Dermis blood vessel endothelial cell (primary cell): Measurements from ENCODE around the gene CREBRF. TPM values are rescaled to one million over a fixed set of nuclear protein-coding genes. Genes with fewer than 3 reads are reported as not detected.
A peak's percentile ranks its signal among the peaks of the same experiment; 100 is the strongest.
"Not testable (repeated sequence)": the region's sequence is repeated elsewhere in the genome, so short reads cannot be mapped to it uniquely, and the experiment has no call there.

Experiments used
- DNase-seq: peaks from one replicate; pipeline ENCODE4 v3.0.0; 2010
- total RNA-seq: library from RNA; depleted of rRNA; stranded (reverse); fragments of >200 nt; gene quantifications from 2 replicates; pipeline ENCODE4 v1.2.3, GENCODE V29; 2014

Gene CREBRF, protein sequence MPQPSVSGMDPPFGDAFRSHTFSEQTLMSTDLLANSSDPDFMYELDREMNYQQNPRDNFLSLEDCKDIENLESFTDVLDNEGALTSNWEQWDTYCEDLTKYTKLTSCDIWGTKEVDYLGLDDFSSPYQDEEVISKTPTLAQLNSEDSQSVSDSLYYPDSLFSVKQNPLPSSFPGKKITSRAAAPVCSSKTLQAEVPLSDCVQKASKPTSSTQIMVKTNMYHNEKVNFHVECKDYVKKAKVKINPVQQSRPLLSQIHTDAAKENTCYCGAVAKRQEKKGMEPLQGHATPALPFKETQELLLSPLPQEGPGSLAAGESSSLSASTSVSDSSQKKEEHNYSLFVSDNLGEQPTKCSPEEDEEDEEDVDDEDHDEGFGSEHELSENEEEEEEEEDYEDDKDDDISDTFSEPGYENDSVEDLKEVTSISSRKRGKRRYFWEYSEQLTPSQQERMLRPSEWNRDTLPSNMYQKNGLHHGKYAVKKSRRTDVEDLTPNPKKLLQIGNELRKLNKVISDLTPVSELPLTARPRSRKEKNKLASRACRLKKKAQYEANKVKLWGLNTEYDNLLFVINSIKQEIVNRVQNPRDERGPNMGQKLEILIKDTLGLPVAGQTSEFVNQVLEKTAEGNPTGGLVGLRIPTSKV
- total RNA-seq: 25.5 and 31.7 TPM in 2 replicates

DNA sequence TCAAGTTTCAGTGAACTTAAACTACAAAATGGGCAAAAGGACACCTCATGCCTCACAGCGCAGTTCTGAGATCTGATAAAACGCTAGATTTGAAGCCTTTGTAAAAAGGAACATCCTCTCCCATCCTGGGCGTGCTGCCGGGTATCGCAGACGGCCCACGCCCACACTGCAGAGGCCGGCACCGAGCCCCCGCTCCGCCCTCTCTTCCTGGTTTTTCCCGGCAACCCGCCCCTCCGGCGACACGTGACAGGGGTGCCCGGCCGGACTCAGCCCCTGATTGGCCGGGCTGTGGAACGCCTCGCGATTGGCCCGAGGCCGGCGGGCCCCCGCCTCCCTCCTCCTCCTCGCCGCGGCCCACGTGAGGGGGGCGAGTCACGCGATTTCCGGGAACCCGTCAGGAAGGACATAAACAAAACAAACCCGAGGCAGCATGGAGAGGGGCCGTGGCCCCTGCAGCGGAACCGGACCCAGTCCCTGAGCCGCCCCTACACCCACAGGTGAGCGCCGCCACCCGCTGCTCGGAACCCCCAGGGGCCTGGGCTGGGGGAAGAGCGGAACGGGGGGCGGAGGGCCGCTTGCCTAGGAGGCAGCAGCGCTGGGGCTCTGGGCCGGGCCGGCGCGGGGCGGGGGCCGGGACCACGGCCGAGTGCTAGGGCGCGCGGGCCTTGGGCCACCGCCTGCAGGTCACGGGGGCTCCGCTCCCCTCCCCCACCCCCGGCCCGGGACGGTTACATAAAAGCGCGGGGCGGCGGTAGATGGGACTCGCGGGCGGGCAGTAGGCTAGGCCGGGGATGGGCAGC is at the start of gene CREBRF:
Gene CREBRF (plus strand): TSS at position 370 of the 800 bp plus-strand sequence. CDS start 24,424 bp downstream, outside the sequence.
- DNase-seq: peak; percentile 98

DNA sequence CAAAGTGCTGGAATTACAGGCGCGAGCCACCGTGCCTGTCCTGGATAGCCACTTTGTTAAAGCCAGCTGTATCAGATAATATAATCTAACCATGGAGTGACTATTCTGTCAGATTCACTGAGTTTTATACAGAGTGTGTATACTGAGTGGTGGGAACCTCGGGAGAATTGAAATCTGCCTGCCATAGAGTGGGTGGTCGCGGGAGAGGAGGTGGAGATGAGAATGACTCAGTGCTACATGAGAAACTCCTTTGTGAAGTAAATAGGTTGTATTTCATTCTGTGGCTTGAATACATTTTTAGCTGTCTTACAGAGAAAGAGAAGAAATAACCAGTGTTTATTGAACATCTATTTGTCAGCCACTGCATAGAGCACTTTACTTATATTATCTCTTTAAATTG is 46.1 kb upstream of the CREBRF start:
- DNase-seq: no peak

DNA sequence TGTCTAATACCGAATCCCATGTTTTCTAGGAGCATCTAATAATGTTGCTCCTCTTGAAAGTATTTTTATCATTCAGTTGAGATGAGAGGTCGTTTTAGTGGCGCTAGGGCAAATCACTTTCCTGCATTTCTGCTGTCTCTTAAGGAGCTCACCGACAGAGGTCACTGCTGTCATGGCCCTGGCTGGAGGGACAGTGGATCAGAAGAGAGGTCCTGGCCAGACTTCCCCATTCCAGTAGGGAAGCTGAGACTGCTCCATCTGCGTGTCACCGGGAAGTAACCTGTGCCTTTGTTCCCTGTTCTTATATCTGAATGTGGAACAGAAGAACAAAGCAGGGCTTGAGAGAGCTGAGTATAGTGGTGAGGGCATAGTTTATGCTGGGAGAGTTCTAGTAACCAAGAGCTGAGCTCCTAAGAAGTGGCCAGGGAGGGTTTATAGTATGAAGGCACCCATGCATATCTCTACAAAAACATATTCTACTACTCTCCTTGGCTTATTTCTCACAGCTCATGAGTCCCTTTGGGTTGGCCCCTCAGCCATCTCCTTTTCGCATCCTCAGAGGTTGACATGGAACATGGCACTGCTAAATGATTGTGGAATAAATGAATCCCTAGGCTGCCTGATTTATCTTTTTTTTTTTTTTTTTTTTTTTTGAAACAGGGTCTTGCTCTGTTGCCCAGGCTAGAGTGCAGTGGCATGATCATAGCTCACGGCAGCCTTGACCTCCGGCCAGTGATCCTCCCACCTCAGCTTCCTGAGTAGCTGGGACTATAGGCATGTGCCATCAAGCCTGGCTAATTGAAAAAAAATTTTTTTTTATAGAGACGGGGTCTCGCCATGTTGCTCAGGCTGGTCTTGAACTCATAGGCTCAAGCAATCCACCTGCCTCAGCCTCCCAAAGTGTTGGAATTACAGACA is 45.3 kb upstream of the CREBRF start:
- DNase-seq: peak; percentile 84

DNA sequence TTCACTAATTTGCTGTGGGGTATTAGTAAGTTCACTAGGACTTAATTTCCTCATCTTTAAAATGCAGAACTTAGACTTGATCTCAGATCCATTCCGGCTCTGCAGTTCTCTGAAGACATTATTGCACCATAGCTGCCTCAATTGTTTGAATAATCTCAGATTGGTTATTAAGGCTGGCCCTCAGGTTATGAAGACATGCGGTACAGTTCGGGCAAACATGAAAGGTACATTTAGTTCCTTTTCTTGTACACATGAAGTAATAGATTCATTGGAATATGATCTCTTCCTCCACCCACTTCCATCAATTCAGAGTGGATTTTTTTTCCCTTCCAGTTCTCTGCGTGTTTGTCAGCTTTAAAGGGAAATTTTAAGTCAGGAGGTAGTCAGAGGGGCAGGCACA is 44.6 kb upstream of the CREBRF start:
- DNase-seq: peak; percentile 20

DNA sequence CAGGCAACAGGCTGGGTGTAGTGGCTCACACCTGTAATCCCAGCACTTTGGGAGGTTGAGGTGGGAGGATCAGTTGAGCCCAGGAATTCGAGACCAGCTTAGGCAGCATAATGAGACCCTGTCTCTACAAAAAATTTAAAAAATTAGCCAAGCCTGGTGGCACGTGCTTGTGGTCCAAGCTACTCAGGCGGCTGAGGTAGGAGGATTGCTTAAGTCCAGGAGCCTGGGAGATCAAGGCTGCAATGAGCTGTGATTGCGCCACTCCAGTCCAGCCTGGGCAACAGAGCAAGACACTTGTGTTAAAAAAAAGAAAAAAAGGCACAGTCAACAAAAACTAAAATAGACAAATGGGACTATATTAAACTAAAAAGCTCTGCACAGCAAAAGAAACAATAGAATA is 43.3 kb upstream of the CREBRF start:
- DNase-seq: no peak

DNA sequence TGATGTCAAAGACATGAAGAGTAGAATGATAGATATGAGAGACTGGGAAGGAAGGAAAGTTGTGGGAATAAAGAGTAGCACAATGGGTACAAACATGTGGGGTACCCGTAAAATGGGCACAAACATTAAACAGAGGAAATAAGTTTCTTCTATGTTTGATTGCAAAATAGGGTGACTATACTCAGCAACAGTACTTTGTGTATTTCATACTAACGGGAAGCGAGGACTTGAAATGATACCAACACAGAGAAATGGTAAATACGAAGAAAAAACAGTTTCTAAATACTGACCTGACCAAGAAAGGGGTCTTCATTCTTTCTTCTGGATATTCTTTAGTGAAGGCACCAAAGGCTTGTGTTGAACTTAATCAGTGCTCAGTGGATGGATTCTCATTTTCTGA is 41.5 kb upstream of the CREBRF start:
- no peak for DNase-seq

DNA sequence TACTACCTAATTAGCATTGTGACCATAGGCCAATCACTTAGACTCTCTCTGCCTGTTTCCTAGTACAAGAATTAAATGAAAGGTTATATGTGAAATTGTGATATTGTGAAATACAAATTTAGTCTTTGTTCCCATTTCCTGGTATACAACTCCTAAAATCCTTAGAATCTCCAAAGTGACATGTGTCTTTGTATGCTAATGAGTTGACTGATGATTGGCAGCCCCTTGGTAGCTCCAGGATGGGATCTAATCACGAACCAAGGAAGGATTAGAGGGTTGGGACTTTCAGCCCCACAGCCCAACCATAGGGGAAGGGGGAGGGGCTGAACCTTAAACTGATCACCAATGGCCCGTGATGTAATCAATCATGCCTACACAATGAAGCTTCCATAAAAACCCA is 41.0 kb upstream of the CREBRF start:
- no peak for DNase-seq

DNA sequence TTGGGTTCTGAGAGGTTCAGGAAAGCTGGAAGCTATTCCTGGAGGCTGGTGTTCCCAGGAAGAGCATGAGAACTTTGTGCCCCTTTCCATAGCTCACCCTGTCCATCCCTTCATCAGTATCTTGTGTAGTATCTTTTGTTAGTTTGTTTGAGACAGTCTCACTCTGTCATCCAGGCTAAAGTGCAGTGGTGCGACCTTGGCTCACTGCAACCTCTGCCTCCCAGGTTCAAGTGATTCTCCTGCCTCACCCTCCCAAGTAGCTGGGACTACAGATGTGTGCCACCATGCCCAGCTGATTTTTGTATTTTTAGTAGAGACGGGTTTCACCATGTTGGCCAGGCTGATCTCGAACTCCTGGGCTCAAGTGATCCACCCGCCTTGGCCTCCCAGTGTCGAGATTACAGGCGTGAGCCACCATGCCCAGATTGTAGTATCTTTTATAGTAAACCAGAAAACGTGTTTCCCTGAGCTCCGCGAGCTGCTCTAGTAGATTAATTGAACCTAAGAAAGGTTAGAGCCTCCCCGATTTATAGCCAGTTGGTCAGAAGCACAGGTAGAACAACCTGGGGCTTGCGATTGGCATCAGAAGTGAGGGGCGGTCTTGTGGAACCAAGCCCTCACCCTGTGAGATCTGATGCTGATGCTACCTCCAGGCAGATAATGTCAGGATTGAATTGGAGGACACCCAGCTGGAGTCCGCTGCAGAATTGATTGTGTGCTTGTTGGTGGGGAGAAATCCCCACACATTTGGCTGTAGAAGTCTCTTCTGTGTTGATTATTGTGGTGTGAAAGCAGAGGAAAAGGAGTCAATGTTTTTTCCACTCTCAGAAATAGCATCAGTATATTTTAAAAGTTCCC is 40.3 kb upstream of the CREBRF start:
- no peak for DNase-seq

DNA sequence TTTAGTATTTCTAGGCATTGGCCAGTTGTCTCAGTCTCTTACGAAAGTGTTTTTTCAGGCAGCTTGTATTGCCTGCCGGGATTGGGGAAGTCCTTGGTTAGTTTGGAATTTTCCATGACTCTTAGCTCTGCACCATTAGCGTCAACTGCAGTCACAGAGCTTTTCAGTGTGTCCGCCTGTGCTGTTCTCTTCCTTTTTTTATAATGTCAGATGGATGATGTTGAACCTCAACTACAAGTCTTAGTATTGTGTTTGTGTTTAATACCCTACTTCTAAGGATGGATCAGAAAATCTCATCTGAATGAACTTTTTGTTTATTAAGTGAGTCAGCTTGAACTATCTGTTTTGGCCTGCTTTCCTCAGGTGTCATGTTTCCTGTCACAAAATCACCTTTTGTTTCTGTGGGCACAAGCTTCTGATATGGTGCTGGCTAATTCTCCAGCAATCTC is 39.5 kb upstream of the CREBRF start:
- peak; percentile 70 for DNase-seq

DNA sequence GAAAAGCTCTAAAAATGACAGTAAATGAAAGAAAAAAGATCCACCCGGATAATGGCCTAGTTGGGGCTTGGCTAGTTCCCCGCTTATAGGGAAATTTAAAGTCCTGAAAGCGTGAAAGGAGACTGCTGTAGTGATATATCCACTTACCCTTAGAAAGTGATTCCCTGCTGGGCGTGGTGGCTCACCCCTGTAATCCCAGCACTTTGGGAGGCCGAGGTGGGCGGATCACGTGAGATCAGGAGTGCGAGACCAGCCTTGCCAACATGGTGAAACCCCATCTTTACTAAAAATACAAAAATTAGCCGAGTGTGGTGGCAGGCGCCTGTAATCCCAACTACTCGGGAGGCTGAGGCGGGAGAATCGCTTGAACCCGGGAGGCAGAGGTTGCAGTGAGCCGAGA is 39.1 kb upstream of the CREBRF start:
- not testable (repeated sequence) for DNase-seq

DNA sequence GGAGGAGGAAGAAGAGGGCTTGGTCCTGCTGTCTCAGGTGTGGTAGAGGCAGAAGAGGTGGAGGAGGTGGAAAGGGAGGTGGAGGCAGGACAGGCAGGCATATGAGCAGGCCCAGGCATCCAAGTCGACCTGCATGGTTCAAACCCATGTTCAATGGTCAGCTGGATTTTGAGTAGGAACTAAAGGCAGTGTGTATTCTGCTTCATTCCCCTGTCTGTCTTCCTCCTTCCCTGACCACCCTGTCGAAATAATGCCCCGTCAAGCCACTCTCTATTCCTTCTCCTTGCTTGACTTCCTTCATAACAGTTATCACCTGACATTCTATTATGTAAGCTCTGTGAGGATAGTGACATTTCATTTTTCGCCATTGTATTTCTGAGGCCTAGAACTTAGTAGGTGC is 37.8 kb upstream of the CREBRF start:
- DNase-seq: no peak

DNA sequence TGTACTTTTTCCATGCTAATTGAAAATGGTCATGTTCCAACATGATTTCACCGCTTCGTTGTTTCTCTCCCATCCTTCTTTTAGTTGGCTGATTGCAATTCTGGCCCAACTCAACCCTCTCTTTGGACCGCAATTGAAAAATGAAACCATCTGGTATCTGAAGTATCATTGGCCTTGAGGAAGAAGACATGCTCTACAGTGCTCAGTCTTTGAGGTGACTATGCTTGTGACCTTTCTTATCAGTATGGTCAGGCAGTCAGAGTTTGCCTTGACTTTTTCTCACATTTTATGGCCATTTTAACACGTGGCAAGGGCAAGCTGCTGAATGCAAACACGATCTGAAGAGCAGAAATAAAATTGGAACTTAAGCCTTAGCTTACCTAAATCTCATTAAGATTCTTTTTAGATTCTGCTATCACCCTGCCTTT is 36.0 kb upstream of the CREBRF start:
- DNase-seq: no peak

DNA sequence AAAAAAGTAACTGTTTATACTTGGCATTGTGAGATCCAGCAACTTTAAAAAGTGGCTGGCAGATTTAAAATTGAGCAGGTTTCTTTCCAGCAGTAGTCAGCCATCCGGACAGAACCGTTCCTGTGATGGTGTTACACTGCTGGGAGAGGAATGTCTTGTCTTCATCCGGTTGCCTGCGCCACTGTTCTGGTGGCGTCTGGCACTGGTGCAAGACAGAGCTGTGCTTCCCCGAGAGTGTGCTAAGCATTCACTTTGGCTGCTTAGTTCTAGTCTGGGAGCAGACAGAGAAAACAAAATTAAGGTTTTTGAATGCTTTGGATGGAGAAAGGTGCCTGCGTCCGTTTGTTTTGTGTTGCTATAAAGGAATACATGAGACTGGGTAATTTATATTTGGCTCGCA is 35.5 kb upstream of the CREBRF start:
- DNase-seq: no peak

DNA sequence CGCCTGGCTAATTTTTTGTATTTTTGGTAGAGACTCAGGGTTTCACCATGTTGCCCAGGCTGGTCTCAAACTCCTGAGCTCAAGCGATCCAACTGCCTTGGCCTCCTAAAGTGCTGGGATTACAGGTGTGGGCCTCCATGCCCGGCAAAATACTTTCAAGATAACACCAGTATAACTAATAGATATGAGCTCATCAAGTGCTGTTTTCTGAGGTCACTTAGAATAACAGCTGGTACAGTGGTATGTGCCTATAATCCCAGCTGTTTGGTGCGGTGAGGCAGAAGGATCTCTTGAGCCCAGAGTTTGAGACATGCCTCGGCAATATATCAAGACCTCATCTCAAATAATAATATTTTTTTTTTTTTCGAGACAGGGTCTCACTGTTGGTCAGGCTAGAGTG is 30.5 kb upstream of the CREBRF start:
- DNase-seq: no peak

DNA sequence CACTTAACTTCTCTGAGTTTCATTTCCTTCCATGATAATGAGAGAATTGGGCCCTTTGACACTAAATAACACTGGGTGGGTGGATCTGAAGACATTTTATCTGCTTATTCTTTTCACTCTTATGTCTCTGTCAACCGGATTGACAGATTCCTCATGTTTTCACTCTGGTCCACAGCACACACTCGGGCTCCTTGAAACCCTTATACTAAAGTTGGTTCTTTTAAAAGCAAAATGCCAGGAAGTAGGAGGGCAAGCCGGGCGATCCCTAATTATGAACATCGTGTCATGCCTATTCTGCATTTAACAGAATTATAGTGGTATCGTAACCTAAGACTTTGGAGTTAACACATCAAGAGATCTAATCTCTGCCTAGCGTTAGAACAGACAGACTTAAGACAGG is 28.2 kb upstream of the CREBRF start:
- no peak for DNase-seq

DNA sequence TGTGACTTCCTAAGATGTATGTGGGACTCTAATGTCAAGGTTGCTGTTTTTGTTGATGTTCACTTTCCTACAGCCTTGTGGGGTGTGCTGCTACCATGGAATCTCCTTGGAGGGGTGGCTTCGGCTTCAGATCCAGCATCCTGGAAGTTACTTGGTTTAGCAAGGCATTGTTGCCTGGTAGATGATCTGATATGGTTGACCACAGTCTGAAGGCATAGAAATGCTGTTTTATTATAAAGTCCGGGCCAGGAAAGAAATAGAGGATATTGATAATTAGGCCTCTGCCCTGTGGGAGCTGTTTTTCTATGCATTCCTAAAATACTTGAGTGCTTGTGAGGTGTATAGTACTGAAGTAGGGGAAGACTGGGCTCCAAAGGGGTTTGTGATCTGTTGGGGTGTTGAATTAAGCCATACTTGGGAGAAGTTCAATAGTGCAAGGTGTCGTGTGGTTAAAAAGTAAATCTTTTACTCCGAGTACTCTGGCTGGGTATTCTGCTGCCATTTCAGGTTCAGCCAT is 27.3 kb upstream of the CREBRF start:
- DNase-seq: peak; percentile 47

DNA sequence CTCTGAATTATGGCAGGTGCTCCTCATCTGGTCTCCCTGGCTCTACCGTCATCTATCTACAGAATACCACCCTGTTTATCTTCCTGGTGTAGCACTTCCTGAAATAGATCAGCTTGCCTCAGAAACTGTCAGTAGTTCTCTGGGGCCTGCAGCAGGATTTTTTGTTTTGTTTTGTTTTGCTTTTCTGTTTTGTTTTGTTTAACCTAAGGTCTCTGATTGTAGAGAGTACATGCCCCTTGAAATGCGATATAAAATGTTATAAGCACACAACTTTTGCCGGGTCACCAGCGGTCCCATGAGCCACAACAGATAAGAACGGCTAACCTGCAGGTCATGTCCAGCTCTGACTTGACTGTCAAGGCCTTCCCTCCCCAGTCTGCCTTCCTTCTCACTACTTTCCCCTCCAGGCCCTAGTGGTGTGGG is 26.6 kb upstream of the CREBRF start:
- peak; percentile 39 for DNase-seq

DNA sequence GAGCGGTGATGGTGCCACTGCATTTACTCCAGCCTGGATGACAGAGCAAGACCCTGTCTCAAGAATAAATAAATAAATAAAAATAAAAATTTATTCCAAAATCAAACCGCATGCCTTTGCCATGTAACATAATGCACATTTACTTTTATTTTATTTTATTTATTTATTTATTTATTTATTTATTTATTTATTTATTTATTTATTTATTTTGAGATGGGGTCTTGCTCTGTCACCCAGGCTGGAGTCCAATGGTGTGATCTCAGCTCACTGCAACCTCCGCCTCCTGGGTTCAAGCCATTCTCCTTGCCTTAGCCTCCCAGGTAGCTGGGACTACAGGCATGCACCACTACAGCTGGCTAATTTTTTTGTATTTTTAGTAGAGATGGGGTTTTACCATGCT is 24.1 kb upstream of the CREBRF start:
- not testable (repeated sequence) for DNase-seq

DNA sequence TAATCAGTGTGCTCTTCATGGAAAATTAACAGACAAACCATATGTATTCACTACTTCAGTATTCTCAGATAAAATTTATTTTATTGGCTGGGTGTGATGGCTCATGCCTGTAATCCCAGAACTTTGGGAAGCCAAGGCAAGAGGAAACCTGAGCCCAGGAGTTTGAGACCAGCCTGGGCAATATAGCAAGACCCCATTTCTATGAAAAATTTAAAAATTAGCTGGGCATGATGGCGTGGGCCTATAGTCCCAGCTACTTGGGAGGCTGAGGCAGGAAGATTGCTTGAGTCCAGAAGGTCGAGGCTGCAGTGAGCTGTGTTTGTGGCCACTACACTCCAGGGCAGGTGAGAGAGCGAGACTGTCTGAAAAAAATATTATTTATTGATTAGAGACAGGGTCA is 23.4 kb upstream of the CREBRF start:
- no peak for DNase-seq

DNA sequence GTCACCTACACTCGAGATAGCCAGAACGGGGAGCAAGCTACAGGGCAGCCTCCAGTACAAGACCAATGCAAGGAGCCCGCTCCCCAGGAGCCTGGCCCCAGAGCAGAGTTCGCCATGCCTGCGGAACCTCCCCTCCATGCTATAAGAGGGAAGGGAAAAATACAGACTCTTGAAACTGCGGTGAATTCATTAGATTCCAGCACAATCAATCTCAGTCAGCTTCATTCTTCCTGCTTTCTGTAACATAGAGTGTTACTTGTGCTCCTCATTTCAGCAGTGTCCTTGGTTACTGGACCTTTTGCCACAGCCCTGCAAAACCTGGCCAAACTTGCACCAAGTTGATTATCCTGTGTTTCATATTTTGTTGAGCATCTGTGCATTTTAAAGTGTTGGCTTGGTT is 22.2 kb upstream of the CREBRF start:
- no peak for DNase-seq
